HUES6 (cell line): ENCODE measurements around the gene DOLPP1.

ENCODE experiments used
- H3K27ac ChIP-seq: 2 replicates; pipeline ENCODE4 v1.7.0; 2013; ENCODE audit warnings: low read depth, mild to moderate bottlenecking, low read length, inconsistent platforms
- H3K27me3 ChIP-seq: 2 replicates; pipeline ENCODE4 v1.6.1; 2013; ENCODE audit warnings: low read length; ENCODE audit not compliant: control insufficient read depth, insufficient read depth
- H3K36me3 ChIP-seq: 2 replicates; pipeline ENCODE4 v1.6.1; 2013; ENCODE audit warnings: low read length; ENCODE audit not compliant: control insufficient read depth, insufficient read depth
- H3K4me1 ChIP-seq: 2 replicates; pipeline ENCODE4 v1.6.1; 2013; ENCODE audit warnings: low read length; ENCODE audit not compliant: control insufficient read depth, insufficient read depth
- H3K4me3 ChIP-seq: 2 replicates; pipeline ENCODE4 v1.5.1; 2013; ENCODE audit warnings: low read depth, low read length
- H3K9ac ChIP-seq: one replicate; pipeline ENCODE4 v1.6.1; 2013; ENCODE audit warnings: mild to moderate bottlenecking, low read length
- H3K9me3 ChIP-seq: 2 replicates; pipeline ENCODE4 v1.6.1; 2013; ENCODE audit warnings: low read depth, low read length; ENCODE audit not compliant: control insufficient read depth, insufficient read depth

Gene DOLPP1

DNA sequence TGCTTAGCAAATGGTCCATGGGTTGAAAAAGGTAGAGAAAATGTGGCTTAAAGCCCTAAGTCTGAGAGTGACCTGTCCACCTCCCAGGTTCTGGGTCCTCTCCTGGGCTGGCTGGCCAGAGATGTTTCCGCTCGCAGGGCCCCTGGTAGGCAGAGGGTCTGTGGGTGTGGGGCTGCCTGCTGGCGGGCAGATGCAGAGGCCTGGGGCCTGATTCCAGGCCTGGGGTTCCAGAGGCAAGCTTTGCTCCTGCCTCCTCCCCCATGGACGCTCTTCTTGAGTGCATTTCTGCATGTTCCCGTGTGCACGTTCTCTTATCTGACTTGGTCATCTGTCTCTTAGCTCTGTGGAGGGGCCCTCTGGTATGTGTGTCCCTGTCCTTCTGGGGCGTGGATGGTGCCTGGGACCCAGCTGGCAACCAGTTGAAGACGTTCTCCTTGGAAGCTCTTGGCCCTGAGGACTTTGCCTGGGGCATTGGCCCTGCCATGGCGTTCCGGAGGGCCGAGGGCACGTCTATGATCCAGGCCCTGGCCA is 40.7 kb upstream of the DOLPP1 start:
- H3K36me3 ChIP-seq = peaks cover 23% of the 10 kb centered on the region
- peaks cover 12% of the 10 kb centered on the region; the same call in 1 of the 2 replicates for H3K4me1 ChIP-seq
- H3K4me3 ChIP-seq = no peak overlapping the region
- H3K27ac ChIP-seq = no peak overlapping the region
- no peaks in the 10 kb centered on the region for H3K27me3 ChIP-seq
- H3K9me3 ChIP-seq = no peaks in the 10 kb centered on the region
- H3K9ac ChIP-seq = no peak overlapping the region

DNA sequence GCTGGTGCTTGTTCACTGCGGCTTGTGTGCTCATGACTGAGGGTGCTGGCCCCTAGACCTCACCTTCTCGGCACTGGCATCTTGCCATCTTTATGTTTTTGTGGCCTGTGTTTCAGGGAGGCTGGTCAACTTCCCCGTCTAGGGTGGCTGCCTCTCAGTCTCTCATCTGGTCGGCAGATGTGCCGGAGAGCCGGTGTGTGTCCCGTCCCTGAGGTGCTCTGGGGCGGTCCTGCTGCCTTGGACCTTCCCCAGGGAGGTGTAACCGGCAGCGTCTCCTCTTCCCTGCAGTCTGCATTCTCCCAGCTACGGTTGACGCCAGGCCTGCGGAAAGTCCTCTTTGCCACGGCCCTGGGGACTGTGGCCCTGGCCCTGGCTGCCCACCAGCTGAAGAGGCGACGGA is 38.9 kb upstream of the DOLPP1 start:
- Histone ChIP-seq H3K9ac (no peak overlapping the region), H3K4me3 (no peak overlapping the region), H3K27me3 (no peaks in the 10 kb centered on the region), H3K27ac (no peak overlapping the region), H3K4me1 (peaks cover 9% of the 10 kb centered on the region; the same call in 1 of the 2 replicates), H3K36me3 (peaks cover 26% of the 10 kb centered on the region), H3K9me3 (no peaks in the 10 kb centered on the region)

- no peak overlapping the region for H3K27ac ChIP-seq
- no peak overlapping the region for H3K4me3 ChIP-seq
- H3K27me3 ChIP-seq = no peaks in the 10 kb centered on the region
These were observed 28.3 kb upstream of the DOLPP1 start for GRCh38 chr9:129052592-129052991.

DNA sequence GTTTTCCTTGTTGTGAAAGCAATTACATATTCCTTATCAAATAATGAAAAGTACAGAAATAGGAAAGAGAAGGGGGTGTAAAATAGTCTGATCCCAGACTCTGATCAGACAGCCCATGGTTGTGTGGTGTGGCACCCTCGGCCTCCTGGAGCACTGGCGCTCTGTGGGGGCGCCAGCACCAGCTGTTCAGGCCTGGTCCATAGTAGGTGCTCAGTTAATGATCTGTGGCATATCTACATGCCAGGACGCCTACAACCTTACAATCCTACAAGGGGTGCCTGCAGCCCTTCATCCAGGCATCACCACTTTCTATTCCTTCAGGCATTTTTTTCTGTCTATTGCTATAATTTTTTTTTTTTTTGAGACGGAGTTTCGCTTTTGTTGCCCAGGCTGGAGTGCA is 27.9 kb upstream of the DOLPP1 start:
- Histone ChIP-seq H3K9ac (no peak overlapping the region), H3K36me3 (peaks cover 38% of the 10 kb centered on the region), H3K27me3 (no peaks in the 10 kb centered on the region), H3K27ac (no peak overlapping the region), H3K4me1 (no peaks in the 10 kb centered on the region), H3K4me3 (no peak overlapping the region), H3K9me3 (no peaks in the 10 kb centered on the region)

More at GRCh38 chr9:129052592-129052991, 28.3 kb upstream of the DOLPP1 start:
- H3K9me3 ChIP-seq = no peaks in the 10 kb centered on the region
- no peak overlapping the region for H3K9ac ChIP-seq
- no peaks in the 10 kb centered on the region for H3K4me1 ChIP-seq
- peaks cover 41% of the 10 kb centered on the region for H3K36me3 ChIP-seq

DNA sequence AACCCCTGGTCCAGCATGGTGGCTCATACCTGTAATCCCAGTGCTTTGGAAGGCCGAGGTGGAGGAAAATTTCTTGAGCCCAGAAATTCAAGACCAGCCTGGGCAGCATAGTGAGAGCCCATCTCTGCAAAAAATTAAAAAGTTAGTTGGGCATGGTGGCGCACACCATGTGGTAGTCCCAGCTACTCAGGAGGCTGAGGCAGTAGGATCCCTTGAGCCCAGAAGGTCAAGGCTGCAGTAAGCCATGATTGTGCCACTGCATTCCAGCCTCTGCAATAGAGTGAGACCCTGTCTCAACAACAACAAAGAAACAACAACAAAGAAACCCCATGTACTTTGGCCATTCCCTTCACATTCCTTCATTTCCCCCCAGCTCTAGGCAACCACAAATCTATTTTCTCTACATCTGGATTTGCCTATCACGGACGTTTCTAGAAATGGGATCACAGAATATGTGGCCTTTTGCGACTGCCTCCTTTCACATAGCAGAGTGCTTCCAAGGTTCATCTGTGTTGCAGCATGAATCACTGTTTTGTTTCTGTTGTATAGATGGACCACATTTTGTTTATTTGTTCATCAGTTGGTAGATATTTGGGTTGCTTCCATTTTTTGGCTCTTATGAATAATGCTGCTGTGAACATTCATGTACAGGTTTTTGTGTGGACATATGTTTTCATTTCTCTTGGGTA is 26.6 kb upstream of the DOLPP1 start:
- Histone ChIP-seq H3K27me3 (no peaks in the 10 kb centered on the region), H3K4me3 (no peak overlapping the region), H3K9me3 (no peaks in the 10 kb centered on the region), H3K9ac (no peak overlapping the region), H3K27ac (no peak overlapping the region), H3K4me1 (no peaks in the 10 kb centered on the region), H3K36me3 (peaks cover 34% of the 10 kb centered on the region)

DNA sequence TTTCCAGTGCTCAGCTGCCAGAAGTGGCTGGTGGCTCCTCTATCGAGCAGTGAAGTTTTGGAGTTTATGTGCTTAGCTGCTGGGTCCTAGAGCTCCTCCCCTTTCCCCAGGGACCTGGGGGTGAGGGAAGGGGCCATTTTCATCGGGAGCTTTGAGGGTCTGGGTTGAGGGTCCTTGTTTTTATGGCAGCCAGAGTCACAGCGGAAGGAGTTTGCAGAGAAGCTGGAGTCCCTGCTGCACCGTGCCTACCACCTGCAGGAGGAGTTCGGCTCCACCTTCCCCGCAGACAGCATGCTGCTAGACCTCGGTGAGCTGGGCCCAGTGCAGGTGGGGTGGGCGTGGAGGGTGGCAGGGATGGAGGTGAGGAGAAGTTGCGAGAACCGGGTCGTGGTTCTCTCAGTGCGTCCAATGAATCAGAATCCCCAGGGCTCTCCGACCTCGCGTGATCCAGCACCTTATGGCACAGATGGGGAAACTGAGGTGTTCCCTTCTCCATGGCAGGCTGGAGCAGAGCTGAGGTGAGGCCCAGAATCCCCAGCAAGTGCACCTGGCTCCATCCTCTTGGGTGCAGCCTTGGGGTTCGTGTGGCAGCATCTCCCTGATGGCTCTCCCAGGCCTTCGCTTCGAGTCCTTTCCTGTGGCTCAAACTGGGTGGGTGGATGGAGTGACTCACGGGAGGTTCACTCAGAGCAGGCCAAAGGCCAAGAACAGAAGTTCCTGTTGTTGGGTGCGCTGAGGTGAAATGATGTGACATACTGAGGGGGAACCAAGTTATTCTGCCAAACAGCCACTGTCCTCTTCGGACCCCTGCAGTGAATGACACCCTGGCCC is 21.7 kb upstream of the DOLPP1 start:
- Histone ChIP-seq H3K9ac (no peak overlapping the region), H3K36me3 (peaks cover 56% of the 10 kb centered on the region)

GRCh38 chr9:129059796-129060785 is 20.8 kb upstream of the DOLPP1 start:
- Histone ChIP-seq H3K27ac (no peak overlapping the region), H3K4me3 (no peak overlapping the region), H3K27me3 (no peaks in the 10 kb centered on the region), H3K9me3 (no peaks in the 10 kb centered on the region), H3K36me3 (peaks cover 56% of the 10 kb centered on the region), H3K4me1 (no peaks in the 10 kb centered on the region), H3K9ac (no peak overlapping the region)

More for the DNA sequence above, 21.7 kb upstream of the DOLPP1 start:
- no peak overlapping the region for H3K4me3 ChIP-seq
- H3K27me3 ChIP-seq = no peaks in the 10 kb centered on the region
- no peaks in the 10 kb centered on the region for H3K9me3 ChIP-seq
- no peak overlapping the region for H3K27ac ChIP-seq
- H3K4me1 ChIP-seq = no peaks in the 10 kb centered on the region

- Histone ChIP-seq H3K36me3 (peaks cover 61% of the 10 kb centered on the region), H3K9ac (no peak overlapping the region), H3K4me3 (no peak overlapping the region)
These were observed 19.9 kb upstream of the DOLPP1 start for GRCh38 chr9:129060991-129061390.

DNA sequence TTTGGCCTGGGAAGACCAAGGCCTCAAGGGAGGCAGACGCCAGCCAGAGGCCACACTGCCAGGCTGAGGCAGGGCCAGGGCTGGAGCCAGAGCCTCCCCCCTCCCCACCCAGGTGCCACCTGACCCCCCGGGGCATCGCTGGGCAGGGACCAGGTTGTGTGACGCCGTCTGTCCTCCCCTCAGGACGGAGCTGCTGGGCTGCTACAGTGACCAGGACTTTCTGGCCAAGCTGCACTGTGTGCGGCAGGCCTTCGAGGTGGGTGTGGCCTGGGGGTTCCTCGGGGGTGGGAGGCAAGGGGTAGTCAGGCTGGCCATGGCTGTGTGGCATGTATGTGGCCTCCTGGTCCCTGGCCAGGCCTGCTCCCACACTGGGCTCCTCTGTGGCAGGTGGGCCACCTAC is 17.9 kb upstream of the DOLPP1 start:
- peaks cover 66% of the 10 kb centered on the region for H3K36me3 ChIP-seq
- no peak overlapping the region for H3K4me3 ChIP-seq
- no peak overlapping the region for H3K9ac ChIP-seq
- no peaks in the 10 kb centered on the region for H3K4me1 ChIP-seq
- H3K27me3 ChIP-seq = no peaks in the 10 kb centered on the region
- H3K27ac ChIP-seq = no peak overlapping the region
- no peaks in the 10 kb centered on the region for H3K9me3 ChIP-seq

More at GRCh38 chr9:129060991-129061390, 19.9 kb upstream of the DOLPP1 start:
- H3K9me3 ChIP-seq = no peaks in the 10 kb centered on the region
- no peaks in the 10 kb centered on the region for H3K27me3 ChIP-seq
- H3K27ac ChIP-seq = no peak overlapping the region
- H3K4me1 ChIP-seq = no peaks in the 10 kb centered on the region

GRCh38 chr9:129064499-129064908 is 16.4 kb upstream of the DOLPP1 start:
- H3K27me3 ChIP-seq = no peaks in the 10 kb centered on the region
- H3K36me3 ChIP-seq = peaks cover 69% of the 10 kb centered on the region
- H3K4me3 ChIP-seq = no peak overlapping the region
- peaks cover 3% of the 10 kb centered on the region; the same call in 1 of the 2 replicates for H3K4me1 ChIP-seq
- no peaks in the 10 kb centered on the region for H3K9me3 ChIP-seq
- H3K9ac ChIP-seq = no peak overlapping the region
- H3K27ac ChIP-seq = no peak overlapping the region
